Measurements from ENCODE around the gene ZNF460.
"Not testable (repeated sequence)": the region's sequence is repeated elsewhere in the genome, so short reads cannot be mapped to it uniquely, and the experiment has no call there.

Gene ZNF460

DNA sequence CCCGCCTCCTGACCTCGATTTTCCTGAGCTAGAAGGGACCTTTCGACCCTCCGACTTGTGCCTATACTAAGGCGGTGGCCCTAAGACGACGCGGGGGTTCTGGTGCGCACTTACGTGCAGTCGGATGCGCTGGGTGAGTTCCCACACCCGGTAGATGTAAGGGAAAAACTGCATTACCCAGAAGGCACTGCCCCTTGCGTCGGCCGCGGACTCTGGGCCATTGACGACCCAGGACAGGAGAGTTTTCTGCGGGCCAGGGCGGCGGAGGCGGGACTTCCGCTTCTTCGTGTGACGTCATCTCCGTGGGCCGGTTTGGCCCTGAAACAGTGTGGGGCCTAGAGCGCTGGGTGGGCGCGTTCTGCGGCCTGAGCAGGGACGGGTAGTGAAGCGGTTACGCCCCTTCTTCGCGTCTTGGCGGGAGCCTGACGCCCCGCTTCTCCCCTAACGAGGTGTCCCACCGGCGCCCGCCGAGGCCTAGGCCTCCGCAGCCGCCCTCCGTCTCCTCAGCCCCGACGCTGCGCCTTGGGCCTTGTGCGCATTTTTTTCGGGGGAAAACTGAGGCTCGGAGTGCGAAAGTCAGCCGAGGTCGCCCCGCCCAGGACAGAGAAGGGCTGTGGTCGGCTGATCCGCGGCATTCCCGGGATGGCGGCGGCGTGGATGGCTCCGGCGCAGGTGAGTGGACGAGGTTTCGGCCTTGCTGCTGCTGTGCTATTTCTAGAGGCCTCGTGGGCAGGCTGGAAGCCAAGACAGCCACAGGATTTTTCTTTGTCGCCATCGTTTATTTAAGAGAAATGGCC is at the start of gene ZNF460:
ZNF460 (plus strand) TSS at position 321 of the 797 bp plus-strand sequence; CDS start at position 643, 322 bp downstream.
- DNase-seq: peak; percentile 85

DNA sequence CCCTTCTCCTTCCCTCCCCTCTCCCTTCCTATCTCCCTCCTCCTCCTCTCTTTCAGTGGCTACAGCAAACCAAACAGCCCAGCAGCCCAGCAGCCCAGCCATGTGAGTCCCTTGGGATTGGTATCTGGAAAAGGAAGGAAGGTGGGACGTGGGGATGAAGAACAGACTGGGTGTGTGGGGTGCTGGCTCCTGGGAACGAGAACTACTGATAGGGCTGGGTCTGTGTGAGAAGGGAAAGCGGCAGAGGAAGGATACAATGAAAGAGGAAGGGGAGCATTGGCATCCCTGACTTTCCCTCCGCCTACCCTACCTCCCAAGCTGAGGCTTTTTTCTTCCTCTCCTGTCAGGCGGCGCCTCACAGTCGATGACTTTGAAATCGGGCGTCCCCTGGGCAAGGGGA is 48.6 kb upstream of the ZNF460 start:
- no peak for DNase-seq

DNA sequence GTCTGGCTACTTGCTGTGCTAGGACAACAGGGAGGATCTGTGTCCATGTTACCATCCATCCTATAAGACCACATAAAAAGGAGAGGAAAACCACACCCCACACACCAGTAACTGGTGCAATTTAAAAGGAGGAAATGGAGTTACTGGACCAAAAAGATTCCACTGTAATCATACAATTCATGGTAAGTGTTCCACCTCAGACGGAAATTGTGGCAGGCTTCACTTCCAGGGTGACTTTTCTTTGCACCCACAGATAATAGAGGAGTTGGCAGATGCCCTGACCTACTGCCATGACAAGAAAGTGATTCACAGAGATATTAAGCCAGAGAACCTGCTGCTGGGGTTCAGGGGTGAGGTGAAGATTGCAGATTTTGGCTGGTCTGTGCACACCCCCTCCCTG is 47.1 kb upstream of the ZNF460 start:
- DNase-seq: no peak

GRCh38 chr19:57239982-57240310 is 40.3 kb upstream of the ZNF460 start:
- no peak for DNase-seq

DNA sequence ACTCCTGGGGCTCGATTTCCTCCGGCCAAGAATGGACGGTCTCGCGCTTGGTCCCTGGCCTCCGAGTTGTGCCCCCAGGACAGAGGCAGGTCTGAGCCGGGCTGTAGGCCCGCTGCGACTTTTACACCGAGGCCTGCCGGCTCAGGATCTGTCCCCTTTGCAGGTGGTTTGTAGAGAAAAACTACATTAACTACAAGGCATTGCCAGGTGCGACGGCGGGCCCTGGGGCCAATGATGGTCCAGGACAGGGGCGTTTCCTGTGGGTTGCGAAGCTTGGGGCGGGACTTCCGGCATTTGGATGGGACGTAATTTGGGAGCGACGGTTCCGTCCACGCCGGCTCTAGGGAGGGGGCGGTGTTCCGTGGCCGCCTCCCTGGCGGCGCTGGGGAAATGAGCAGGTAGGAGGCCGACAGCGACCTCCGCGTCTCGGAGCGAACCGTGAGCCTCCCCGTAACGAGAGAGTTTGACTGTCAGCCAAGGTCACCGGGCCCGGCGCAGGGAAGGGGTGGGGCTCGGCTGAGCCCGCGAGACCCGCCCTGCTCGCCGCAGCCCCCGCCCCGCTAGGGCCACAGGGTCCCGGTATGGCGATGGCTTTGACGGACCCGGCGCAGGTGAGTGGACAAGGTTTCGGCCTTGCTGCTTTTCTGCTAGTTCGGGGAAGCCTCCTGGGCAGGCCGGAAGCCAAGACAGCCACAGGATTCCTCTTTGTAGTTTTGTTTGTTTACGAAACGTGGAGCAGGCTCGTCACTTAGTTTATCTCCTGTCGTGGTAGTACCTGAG is 39.8 kb upstream of the ZNF460 start, which contains the start of gene ZNF805:
ZNF805 (plus strand) TSS at position 322 of the 780 bp plus-strand sequence; CDS start at position 582, 260 bp downstream.
- DNase-seq: peak; percentile 78

- no peak for DNase-seq
Measured at GRCh38 chr19:57241176-57241575, 39.1 kb upstream of the ZNF460 start.

- no peak for DNase-seq
Measured at GRCh38 chr19:57242821-57243220, 37.5 kb upstream of the ZNF460 start.

- DNase-seq: no peak
Measured at GRCh38 chr19:57244513-57244912, 35.8 kb upstream of the ZNF460 start.

- no peak for DNase-seq
Measured at GRCh38 chr19:57245066-57245465, 35.2 kb upstream of the ZNF460 start.

GRCh38 chr19:57245959-57246358 is 34.3 kb upstream of the ZNF460 start:
- DNase-seq: no peak

GRCh38 chr19:57248646-57249045 is 31.6 kb upstream of the ZNF460 start:
- DNase-seq: no peak

- no peak for DNase-seq
Measured at GRCh38 chr19:57249329-57249728, 31.0 kb upstream of the ZNF460 start.

GRCh38 chr19:57253767-57254166 is 26.5 kb upstream of the ZNF460 start:
- not testable (repeated sequence) for DNase-seq

DNA sequence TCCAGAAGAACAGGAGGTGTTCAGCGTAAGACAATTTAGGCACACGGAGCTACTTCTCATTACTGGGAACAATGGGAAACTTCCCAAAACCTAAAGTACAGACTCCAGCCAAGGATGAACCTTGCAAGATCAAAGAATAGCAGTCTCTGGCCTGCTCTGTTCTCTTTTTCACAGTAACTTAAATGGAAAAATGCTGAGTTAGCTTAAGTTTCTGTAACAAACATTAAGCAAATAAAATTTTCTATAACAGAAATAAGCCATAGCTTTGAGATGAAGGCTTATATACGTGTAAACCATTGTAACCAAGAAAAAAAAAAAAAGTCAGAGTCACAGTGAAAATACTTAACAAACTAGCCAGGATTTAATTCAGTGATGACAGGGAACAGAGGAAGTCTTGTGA is 18.2 kb upstream of the ZNF460 start:
- DNase-seq: no peak

- DNase-seq: no peak
Measured at GRCh38 chr19:57263244-57263741, 17.0 kb upstream of the ZNF460 start.

DNA sequence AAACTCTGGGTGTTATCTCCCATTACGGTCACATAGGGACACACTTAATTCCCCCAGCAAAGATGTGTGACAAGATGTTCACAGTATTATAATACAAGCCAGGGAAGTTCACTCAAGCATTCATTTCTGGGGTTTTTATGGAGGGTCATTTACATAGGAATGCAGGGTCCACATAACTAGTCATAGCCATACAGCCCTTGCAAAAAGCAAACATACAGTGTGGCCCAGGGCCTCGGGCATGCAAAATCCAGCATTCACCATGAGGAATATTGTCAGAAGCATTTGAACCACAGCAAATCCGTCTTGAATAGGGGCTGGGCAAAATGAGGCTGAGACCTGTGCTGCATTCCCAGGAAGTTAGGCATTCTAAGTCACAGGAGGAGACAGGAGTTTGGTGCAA is 13.0 kb upstream of the ZNF460 start:
- DNase-seq: no peak

DNA sequence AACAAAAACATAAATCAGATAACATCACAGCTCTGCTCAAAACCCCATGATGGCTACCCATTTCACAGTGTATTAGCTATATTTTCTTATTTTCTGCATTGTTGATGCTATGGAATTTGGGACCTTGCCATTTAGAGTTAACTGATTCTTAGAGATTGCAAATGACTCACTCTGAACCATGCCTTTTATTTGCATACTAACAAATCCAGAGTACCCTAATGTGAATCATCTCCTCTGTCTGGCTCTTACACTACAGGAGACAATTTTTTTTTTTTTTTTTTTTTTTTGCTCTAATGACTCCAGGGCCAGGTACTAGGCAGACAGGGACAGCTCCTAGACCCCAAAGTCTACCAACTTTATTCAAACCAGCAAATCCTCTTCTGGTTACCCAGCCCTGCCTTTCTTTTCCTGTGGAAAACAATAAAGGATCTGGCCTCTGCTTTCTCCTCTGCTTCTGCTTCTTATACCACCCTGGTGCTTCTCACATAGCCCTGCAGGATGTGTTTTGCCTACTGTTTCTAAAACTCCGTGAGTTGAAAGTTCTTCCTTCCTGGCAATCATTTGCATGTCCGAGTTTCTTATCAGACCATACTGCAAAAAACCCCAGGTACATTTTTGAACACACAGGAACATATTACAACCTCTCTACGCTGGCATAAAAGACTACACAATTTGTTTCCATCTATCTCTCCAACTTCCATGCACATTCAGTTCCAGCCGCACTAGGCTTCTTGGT is 10.6 kb upstream of the ZNF460 start:
- no peak for DNase-seq

- DNase-seq: no peak
Measured at GRCh38 chr19:57271280-57271679, 9.0 kb upstream of the ZNF460 start.

DNA sequence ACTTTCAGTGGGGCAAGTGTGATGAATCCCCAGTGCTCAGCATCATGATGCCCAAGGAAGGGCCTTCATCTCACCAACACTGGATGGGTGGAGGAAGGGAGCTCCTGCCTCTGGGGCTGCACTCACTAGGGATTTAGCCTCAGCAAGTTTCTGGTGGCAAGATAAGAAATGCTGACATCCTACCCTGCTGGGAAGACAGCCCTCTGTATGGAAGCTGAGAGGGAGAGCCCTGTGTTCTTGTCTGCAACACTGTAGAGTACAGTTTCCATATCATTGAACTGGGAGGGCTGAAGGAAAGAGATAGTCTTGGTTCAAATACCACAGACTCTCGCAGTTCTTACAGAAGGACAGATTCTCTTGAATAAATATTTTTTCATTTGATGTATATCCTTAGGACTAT is 7.3 kb upstream of the ZNF460 start:
- no peak for DNase-seq

- DNase-seq: no peak
Measured at GRCh38 chr19:57276430-57276829, 3.9 kb upstream of the ZNF460 start.

- DNase-seq: not testable (repeated sequence)
Measured at GRCh38 chr19:57278481-57278880, 1.8 kb upstream of the ZNF460 start.

GRCh38 chr19:57279418-57280164 is 694 bp upstream of the ZNF460 start:
- DNase-seq: peak; percentile 91

Measured in NCI-H510A treated with DMSO at 0.1 percent for 48 hours (cell line).